Fibroblast of peridontal ligament (primary cell): ENCODE results near the gene BTG2.
"Not testable (repeated sequence)": the region's sequence is repeated elsewhere in the genome, so short reads cannot be mapped to it uniquely, and the experiment has no call there.

Source experiments
- DNase-seq: peaks from one replicate; pipeline ENCODE4 v3.0.0-alpha.2; 2010; ENCODE audit errors: extremely low read depth

The BTG2 gene, protein sequence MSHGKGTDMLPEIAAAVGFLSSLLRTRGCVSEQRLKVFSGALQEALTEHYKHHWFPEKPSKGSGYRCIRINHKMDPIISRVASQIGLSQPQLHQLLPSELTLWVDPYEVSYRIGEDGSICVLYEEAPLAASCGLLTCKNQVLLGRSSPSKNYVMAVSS

DNA sequence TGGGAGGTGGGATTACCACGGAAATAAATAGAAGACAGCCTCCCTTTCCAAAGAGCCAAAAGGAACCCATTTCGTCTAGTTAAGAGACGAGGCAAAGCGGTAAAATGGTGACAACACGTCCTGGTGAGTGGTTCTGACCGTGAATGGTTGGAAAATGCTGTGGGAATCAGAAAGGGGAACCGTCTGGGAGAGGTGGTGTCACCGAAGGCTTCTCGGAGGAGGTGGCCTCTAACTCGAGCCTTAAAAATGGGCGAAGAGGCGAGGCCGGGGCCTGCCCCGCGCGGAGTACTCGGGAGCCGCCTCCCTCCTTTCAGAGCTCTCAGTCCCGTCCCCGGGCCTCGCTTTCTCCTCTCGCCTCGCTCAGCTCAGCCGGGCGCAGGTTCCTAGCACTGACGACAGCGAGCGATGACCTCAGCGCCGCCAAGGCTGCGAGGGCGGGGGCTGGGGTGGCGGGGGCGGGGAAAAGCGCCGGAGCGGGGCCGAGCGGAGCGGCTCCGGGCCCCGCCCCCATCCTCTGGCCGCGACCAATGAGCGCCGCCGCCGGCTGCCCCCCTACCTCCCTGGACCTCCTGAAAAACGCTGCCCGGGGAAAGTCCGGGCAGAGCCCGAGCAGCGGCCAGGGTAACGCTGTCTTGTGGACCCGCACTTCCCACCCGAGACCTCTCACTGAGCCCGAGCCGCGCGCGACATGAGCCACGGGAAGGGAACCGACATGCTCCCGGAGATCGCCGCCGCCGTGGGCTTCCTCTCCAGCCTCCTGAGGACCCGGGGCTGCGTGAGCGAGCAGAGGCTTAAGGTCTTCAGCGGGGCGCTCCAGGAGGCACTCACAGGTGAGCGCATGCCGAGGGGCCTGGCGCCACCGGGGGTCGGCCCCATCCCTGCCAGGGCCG is at the start of gene BTG2:
BTG2 (plus strand) TSS at position 601 of the 890 bp plus-strand sequence; CDS start at position 689, 88 bp downstream.
- DNase-seq: peak; percentile 81

GRCh38 chr1:203256636-203257035 is 48.7 kb upstream of the BTG2 start:
- DNase-seq: not testable (repeated sequence)

DNA sequence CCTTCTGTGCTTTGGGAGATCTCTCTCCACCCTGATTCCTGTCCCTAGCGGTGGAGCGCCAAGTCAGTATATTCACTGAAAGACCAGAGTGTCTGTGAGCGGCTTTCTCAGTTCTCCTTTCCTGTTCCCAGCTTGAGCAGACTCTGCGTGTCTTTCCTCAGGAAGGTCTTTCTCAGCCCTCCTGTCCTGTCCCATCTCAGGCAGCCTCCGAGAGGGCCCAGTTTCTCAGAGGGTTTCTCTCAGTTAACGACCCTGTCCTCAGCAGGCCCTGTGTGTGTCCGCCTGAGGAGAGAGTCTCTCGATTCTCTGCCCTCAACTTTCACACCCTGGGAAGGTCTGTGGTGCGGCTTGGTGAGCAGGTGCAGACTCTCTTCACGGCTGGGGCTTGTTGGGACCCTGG is 41.8 kb upstream of the BTG2 start:
- DNase-seq: no peak

DNA sequence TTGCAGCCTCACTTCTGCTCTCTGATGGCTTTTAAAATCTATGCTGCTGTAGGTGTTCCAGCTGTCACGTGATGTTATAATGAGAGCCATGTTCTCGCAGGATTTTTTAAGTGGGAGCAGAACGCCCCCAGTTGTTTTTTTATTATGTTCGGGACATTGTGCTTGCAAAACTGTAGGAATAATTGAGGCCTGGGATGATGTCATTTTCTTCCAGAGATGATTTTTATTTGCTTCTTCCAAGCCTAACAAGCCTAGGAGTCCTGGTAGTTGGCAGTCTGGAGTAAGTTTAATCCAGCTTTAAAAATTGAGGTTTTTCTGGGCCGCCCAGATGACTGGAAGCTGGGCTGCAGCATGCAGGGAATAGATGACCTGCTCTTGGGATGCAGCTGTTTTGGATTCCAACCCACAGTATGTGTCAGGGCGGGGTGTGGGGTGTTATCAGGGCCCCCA is 41.2 kb upstream of the BTG2 start:
- peak; percentile 45 for DNase-seq

- no peak for DNase-seq
Measured at GRCh38 chr1:203265541-203265940, 39.8 kb upstream of the BTG2 start.

GRCh38 chr1:203266140-203266539 is 39.2 kb upstream of the BTG2 start:
- DNase-seq: not testable (repeated sequence)

- peak; percentile 93 for DNase-seq
Measured at GRCh38 chr1:203267347-203267846, 37.9 kb upstream of the BTG2 start.

GRCh38 chr1:203267912-203268311 is 37.4 kb upstream of the BTG2 start:
- DNase-seq: no peak

DNA sequence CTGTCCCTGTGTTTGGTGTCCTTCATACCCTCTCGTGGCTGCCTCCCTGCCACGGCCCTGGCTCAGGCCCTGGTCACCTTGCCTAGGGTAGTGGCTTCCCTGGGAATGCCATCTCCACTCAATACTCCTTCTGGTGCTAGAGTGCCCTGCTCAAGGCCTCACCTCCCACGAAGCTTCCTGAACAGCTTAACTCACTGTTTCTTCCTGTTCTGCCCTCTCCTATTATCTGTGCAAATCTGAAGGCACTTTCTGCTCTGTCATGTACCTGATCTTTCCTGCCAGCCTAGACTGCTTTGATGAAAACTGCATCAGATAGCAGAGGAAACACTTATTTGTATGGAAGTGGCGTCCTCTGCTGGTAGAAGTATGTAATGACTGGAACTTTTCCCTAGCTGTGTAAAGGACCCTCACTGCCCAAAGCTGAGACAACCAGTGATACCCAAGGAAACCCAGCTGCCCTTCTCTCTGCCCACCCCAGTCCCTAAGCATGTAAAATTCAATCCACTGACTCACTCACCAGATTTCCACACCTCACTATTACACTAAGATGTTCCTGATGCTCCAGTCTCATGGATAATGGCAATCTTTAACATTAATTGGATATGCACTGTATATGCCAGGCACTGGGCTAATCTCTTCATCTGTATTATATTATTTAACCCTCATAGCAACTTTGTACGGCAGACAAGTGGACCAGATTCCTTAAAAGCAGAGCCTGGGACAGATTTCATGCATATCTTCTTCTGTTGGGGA is 36.2 kb upstream of the BTG2 start:
- peak; percentile 80 for DNase-seq

DNA sequence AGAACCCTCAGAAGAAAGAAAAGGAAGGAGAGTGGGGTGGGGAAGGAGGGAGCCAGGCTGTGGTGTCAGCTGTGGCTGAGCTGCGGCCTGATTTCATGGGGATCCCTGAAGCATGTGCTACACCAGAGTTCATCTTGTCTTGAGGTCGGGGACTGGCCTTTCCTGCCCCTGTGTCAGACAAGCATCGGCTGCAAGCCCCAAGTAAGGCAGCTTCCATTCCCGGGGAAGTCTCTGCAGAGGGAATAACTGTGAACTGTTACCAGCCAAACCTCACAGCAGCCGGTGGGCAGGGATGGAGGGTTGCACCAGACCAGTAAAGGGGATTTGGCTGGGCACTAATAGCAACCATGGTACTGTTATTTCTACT is 35.7 kb upstream of the BTG2 start:
- DNase-seq: no peak

DNA sequence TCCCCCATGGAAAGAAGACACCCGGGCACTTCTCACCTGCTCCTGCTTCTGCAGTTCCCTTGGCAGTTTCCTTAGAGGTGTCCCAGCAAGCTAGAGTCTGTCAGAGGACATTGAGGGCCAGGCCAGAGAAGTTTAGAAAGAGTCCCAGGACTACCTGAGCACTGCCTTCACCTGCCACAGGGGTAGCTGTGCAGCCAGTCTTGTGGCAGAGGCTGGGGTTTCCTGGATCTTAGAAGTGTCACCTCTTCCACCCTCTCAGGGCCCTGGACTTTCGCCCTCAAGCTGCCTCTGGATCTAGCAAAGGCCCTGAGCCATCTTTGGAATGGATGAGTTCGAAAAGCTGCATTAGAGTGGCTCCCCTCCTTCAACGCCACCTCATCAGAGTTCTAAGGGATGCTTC is 34.9 kb upstream of the BTG2 start:
- no peak for DNase-seq

DNA sequence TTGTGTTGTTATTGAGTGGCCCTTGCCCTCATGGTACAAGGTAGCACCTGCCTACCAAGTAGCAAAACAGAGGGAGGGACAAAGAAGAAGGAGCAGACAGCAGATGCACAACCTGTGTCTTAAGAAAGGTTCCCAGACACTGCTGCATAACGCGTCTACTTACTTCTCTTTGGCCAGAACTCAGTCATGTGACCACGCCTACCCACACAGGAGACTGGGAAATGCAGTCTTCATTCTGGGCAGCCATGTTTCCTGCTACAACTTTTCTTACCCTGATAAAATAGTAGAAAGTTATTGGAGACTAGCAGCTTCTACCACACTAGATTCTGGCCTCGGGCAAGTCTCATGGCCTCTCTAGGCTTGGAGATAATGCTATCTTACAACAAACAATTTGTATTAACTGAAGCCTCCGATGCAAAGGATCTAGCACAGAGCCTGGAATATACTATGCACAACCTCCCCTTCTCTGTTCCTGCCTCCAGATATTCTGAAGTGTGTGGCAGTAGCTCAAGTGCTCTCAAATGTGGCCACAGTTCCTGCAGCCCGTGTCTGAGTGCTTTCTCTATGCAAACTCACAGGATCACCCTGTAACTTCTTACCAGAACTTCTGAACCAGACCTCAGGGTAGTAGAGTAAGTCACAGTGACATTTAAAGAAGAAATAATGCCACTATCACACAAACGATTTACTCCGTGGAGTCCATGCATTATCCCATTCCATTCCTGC is 34.1 kb upstream of the BTG2 start:
- DNase-seq: peak; percentile 73

DNA sequence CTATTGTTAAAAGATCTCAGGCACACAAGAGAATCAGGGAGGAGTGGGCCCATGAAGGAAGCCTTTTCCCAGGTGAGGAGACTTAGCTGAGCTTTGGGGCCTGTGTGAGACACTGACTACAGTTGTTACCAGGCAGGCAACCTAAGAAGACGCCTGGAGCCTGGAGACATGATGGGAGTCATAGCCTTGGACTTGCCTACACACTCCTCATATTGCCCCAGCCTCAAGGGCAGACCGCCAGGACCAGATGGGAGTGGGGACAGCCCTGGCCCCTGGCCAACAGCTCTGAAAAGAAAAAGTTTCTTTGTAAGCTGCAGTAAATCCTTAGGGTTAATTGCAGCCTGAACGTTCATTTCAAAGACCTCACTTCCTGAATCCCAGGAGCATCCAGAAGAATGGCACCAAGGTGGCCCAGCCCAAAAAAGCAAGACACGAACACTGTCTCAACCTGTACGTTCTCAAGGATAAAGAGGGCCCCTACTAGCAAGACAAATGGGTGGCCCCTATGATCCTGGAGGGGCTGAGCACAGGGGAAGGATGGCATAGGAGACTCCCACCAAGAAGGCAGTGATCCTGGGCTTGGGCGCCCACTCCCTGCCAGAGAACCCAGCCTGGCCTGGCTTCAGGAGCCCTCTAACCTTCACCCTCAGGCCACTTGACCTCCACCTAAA is 33.2 kb upstream of the BTG2 start:
- DNase-seq: no peak

GRCh38 chr1:203272633-203273205 is 32.6 kb upstream of the BTG2 start:
- no peak for DNase-seq

- peak; percentile 65 for DNase-seq
Measured at GRCh38 chr1:203273206-203273868, 32.0 kb upstream of the BTG2 start.

GRCh38 chr1:203273869-203274602 is 31.3 kb upstream of the BTG2 start:
- no peak for DNase-seq

DNA sequence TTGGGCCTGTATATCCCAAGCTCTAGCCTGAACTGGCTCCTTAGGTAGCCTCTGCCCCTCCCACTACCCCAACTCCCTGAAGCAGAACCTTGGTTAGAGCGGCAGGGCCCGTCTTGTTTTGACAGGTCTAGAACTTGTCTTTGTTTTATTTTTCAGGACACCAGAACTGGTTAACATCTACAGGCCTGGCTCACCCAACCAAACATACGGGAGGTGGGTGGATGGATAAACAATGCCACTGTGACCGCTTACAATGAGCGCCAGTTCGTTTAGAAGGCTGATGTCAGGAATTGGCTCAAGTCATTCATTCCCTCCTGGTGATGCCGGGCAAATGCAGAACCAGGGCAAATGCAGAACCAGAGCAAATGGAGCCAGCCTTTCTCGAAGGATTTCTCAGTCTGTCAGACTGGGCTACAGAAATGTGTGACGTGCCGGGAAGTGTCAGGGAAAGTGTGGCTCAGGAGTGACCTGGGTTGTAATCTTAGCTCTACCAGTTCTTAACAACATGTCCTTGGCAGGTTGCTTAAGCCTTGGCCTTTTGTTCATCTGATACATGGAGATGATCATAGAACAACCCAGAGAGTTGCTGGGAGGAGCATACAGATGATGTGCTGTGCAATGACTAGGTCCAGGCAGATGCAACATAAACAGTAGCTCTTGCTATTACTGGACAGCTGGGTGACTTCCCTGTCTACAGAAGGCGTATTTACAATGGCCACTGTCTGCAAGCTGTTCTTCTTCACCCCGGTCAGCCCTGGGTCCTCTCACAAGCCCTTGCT is 30.5 kb upstream of the BTG2 start:
- DNase-seq: no peak

DNA sequence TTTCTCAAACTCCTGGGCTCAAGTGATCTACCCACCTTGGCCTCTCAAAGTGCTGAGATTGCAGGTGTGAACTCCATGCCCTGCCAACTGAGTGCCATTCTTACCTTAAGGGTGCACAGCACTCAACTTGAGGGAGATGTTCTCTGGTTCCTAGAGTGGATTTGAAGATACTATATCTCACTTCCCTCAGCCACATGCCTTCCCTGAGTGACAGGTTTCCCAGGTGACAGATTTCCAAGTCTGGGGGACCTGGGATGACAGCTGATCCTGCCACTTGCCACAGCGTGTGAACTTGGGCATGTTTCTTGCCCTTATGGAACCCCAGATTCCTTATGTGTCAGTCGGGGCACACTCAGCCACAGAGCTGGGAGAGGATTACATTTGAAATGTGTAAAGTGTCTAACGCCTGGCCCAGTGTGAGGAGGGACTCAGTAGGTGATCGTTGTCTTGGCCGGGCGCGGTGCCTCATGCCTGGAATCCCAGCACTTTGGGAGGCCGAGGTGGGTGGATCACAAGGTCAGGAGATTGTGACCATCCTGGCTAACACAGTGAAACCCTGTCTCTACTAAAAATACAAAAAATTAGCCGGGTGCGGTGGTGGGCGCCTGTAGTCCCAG is 29.6 kb upstream of the BTG2 start:
- no peak for DNase-seq
